Body of pancreas (tissue), 4 donors: ENCODE data around the gene PDZD7.

Experiments used
- CTCF ChIP-seq, 7 experiments: fragments of 450-650 bp in 4 of 7; fragments of 200-600 bp in 3 of 7; sonication (generic) in 3 of 7; IDR thresholded peaks; one replicate each; pipeline ENCODE4 v1.5.1; 2016 to 2019; ENCODE audit warnings: antibody characterized with exemption in 7 of 7
- POLR2A ChIP-seq, 3 donors: fragments of 450-650 bp; IDR thresholded peaks; one replicate each; pipeline ENCODE4 v1.6.1; 2016; ENCODE audit warnings: antibody characterized with exemption in 3 of 3, mild to moderate bottlenecking in 2 of 3

GRCh38 chr10:101033276-101033675 is 2.3 kb upstream of the PDZD7 start:
- no peak for TF ChIP-seq CTCF (IDR thresholded peaks at IDR 0.05)
- no peak for TF ChIP-seq POLR2A (IDR thresholded peaks at IDR 0.05)
